Measurements from ENCODE around the gene NDUFS1.
"Not testable (repeated sequence)": the region's sequence is repeated elsewhere in the genome, so short reads cannot be mapped to it uniquely, and the experiment has no call there.

NDUFS1 gene

GRCh38 chr2:206159346-206160124 lies at the start of gene NDUFS1, which contains the start of gene EEF1B2:
Gene NDUFS1 (minus strand): TSS chr2:206159444. CDS start chr2:206153678, 5,766 bp downstream.
Gene EEF1B2 (plus strand): TSS chr2:206159895. CDS start chr2:206159980, 85 bp downstream.
- DNase-seq, result peak; percentile 99

GRCh38 chr2:206208900-206209299 lies 49.7 kb upstream of the NDUFS1 start:
- DNase-seq, result no peak

GRCh38 chr2:206207316-206207715 lies 48.1 kb upstream of the NDUFS1 start:
- DNase-seq, result not testable (repeated sequence)

GRCh38 chr2:206204710-206205109 lies 45.5 kb upstream of the NDUFS1 start:
- no peak for DNase-seq

GRCh38 chr2:206203331-206203730 lies 44.1 kb upstream of the NDUFS1 start:
- DNase-seq, result no peak

GRCh38 chr2:206202446-206202845 lies 43.2 kb upstream of the NDUFS1 start:
- no peak for DNase-seq

GRCh38 chr2:206201075-206201848 lies 42.0 kb upstream of the NDUFS1 start:
- DNase-seq, result no peak

- no peak for DNase-seq
These were observed 39.4 kb upstream of the NDUFS1 start for GRCh38 chr2:206198677-206199076.

- no peak for DNase-seq
These were observed 34.6 kb upstream of the NDUFS1 start for GRCh38 chr2:206193671-206194357.

- no peak for DNase-seq
These were observed 32.9 kb upstream of the NDUFS1 start for GRCh38 chr2:206192157-206192556.

- no peak for DNase-seq
These were observed 31.4 kb upstream of the NDUFS1 start for GRCh38 chr2:206190689-206191088.

- no peak for DNase-seq
These were observed 30.9 kb upstream of the NDUFS1 start for GRCh38 chr2:206190111-206190510.

GRCh38 chr2:206189691-206190090 lies 30.4 kb upstream of the NDUFS1 start:
- DNase-seq, result no peak

GRCh38 chr2:206181526-206181925 lies 22.3 kb upstream of the NDUFS1 start:
- not testable (repeated sequence) for DNase-seq

GRCh38 chr2:206176901-206177300 lies 17.7 kb upstream of the NDUFS1 start:
- DNase-seq, result no peak

- DNase-seq, result no peak
These were observed 16.9 kb upstream of the NDUFS1 start for GRCh38 chr2:206176121-206176520.

- no peak for DNase-seq
These were observed 13.9 kb upstream of the NDUFS1 start for GRCh38 chr2:206173147-206173546.

GRCh38 chr2:206171624-206172397 lies 12.6 kb upstream of the NDUFS1 start:
- DNase-seq, result not testable (repeated sequence)

- DNase-seq, result not testable (repeated sequence)
These were observed 9.0 kb upstream of the NDUFS1 start for GRCh38 chr2:206168230-206168629.

- peak; percentile 38 for DNase-seq
These were observed 5.1 kb upstream of the NDUFS1 start for GRCh38 chr2:206164261-206164862.

GRCh38 chr2:206163251-206163880 lies 4.1 kb upstream of the NDUFS1 start:
- DNase-seq, result no peak

GRCh38 chr2:206162401-206162800 lies 3.2 kb upstream of the NDUFS1 start:
- DNase-seq, result not testable (repeated sequence)
